HAP-1 (cell line): ENCODE data around the gene TCERG1.

Experiments
- DNase-seq, 2 experiments: peaks; one replicate each; pipeline ENCODE4 v3.0.0-alpha.2; 2016 to 2020; ENCODE audit warnings: low spot score in 2 of 2
- H3K27me3 ChIP-seq: fragments of 250-450 bp; sonication (Bioruptor Pico); 2 replicates; pipeline ENCODE4 v1.5.1; 2020; ENCODE audit warnings: low read depth, mild to moderate bottlenecking, moderate library complexity
- H3K36me3 ChIP-seq: fragments of 250-450 bp; sonication (Bioruptor Pico); replicated peaks from 2 replicates; pipeline ENCODE4 v1.5.1; 2020; ENCODE audit warnings: mild to moderate bottlenecking
- H3K4me1 ChIP-seq: fragments of 250-450 bp; sonication (Bioruptor Pico); 2 replicates; pipeline ENCODE4 v1.5.1; 2020; ENCODE audit warnings: mild to moderate bottlenecking
- H3K4me3 ChIP-seq: fragments of 250-450 bp; sonication (Bioruptor Pico); 2 replicates; pipeline ENCODE4 v1.5.1; 2020; ENCODE audit warnings: mild to moderate bottlenecking, moderate library complexity
- H3K9me3 ChIP-seq: fragments of 250-450 bp; sonication (Bioruptor Pico); 2 replicates; pipeline ENCODE4 v1.5.1; 2020; ENCODE audit warnings: mild to moderate bottlenecking, moderate library complexity
- in situ Hi-C: fragments of 300-500 bp; cut with MboI; formaldehyde crosslinking; loops from 3 replicates; pipeline ENCODE4 v1.14.3; 2020; ENCODE audit warnings: low sequenced_read_pairs, inconsistent platforms, mixed read lengths

Gene TCERG1

GRCh38 chr5:146446861-146447733 lies at the start of gene TCERG1:
Gene TCERG1, plus strand, starts transcription at chr5:146447333. Its CDS starts 17 bp downstream, at chr5:146447350.
- Histone ChIP-seq H3K27me3 (no peaks in the 10 kb centered on the region), H3K36me3 (peaks cover 6% of the 10 kb centered on the region), H3K9me3 (no peaks in the 10 kb centered on the region), H3K4me1 (peaks cover 23% of the 10 kb centered on the region), H3K4me3 (peak within 1 kb of the TSS; percentile 95)
- in situ Hi-C loops: no loop called here
- peak; percentile 98 to 99 for DNase-seq

GRCh38 chr5:146398826-146399225 lies 48.3 kb upstream of the TCERG1 start:
- no peak for DNase-seq
- Histone ChIP-seq H3K4me1 (no peaks in the 10 kb centered on the region), H3K9me3 (no peaks in the 10 kb centered on the region), H3K4me3 (no peak overlapping the region), H3K27me3 (peaks cover 8% of the 10 kb centered on the region), H3K36me3 (no peaks in the 10 kb centered on the region)
- in situ Hi-C loops: no loop called here

- Histone ChIP-seq H3K9me3 (no peaks in the 10 kb centered on the region), H3K27me3 (peaks cover 8% of the 10 kb centered on the region), H3K4me3 (no peak overlapping the region), H3K4me1 (no peaks in the 10 kb centered on the region), H3K36me3 (no peaks in the 10 kb centered on the region)
- in situ Hi-C loops: no loop called here
- DNase-seq: no peak
Observed at GRCh38 chr5:146399481-146399880, 47.7 kb upstream of the TCERG1 start.

DNA sequence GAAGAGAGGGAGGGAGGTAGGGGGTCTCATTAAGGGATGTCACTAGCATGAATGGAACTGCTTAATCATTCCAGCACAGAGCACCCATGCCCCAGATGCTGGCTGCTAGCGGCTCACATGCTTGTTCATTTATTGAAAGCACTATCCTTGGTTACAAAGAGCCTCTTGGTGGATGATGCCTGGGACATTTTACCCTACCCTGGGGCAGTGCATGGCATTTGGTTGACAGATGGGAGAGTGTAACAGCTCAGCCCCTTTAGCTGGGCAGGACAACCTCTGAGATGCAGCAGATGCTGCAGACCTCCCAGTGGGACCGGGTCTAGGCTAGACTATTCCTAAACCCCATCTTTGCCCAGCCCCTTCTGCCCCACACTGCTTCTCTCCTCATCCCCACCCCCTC lies 46.9 kb upstream of the TCERG1 start:
- Histone ChIP-seq H3K9me3 (no peaks in the 10 kb centered on the region), H3K27me3 (peaks cover 8% of the 10 kb centered on the region), H3K4me1 (no peaks in the 10 kb centered on the region), H3K4me3 (no peak overlapping the region), H3K36me3 (no peaks in the 10 kb centered on the region)
- DNase-seq: no peak
- in situ Hi-C loops: no loop called here

GRCh38 chr5:146401021-146401420 lies 46.1 kb upstream of the TCERG1 start:
- Histone ChIP-seq H3K4me3 (no peak overlapping the region), H3K27me3 (peaks cover 8% of the 10 kb centered on the region), H3K9me3 (no peaks in the 10 kb centered on the region), H3K36me3 (no peaks in the 10 kb centered on the region), H3K4me1 (no peaks in the 10 kb centered on the region)
- in situ Hi-C loops: no loop called here
- DNase-seq: no peak

GRCh38 chr5:146402949-146403348 lies 44.2 kb upstream of the TCERG1 start:
- in situ Hi-C loops: no loop called here
- Histone ChIP-seq H3K27me3 (peaks cover 8% of the 10 kb centered on the region), H3K9me3 (no peaks in the 10 kb centered on the region), H3K4me3 (no peak overlapping the region), H3K36me3 (no peaks in the 10 kb centered on the region), H3K4me1 (no peaks in the 10 kb centered on the region)
- no peak for DNase-seq

- in situ Hi-C loops: no loop called here
Observed at GRCh38 chr5:146409054-146409671, 38.0 kb upstream of the TCERG1 start.

DNA sequence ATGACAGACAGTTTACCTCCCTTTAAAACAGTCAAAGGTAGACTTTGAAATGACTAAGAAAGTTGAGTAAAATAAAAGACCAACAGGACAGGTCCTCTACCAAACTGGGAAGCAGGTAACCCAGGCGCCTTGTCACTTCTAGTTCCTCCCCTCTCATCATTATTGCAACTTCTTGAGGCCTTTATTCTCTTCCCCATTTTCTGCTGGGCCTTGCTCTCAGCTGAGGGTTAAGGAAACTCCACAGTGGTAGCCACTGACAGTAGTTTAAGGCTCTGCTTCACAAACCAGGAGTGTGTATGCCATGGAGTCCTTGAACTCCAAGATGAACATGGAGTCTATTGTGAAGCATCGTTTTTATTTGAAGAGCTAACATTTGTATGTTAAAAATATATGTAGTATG lies 36.9 kb upstream of the TCERG1 start:
- Histone ChIP-seq H3K36me3 (no peaks in the 10 kb centered on the region), H3K4me3 (no peak overlapping the region), H3K9me3 (no peaks in the 10 kb centered on the region), H3K27me3 (peaks cover 9% of the 10 kb centered on the region), H3K4me1 (no peaks in the 10 kb centered on the region)
- in situ Hi-C loops: no loop called here
- no peak for DNase-seq

More at GRCh38 chr5:146409054-146409671, 38.0 kb upstream of the TCERG1 start:
- peaks cover 7% of the 10 kb centered on the region; the same call in 1 of the 2 replicates for H3K27me3 ChIP-seq
- H3K4me1 ChIP-seq: no peaks in the 10 kb centered on the region
- DNase-seq: no peak
- H3K4me3 ChIP-seq: no peak overlapping the region
- no peaks in the 10 kb centered on the region for H3K9me3 ChIP-seq
- H3K36me3 ChIP-seq: no peaks in the 10 kb centered on the region

GRCh38 chr5:146419696-146420095 lies 27.4 kb upstream of the TCERG1 start:
- Histone ChIP-seq H3K4me1 (no peaks in the 10 kb centered on the region), H3K9me3 (no peaks in the 10 kb centered on the region), H3K36me3 (no peaks in the 10 kb centered on the region), H3K27me3 (peaks cover 15% of the 10 kb centered on the region), H3K4me3 (no peak overlapping the region)
- in situ Hi-C loops: no loop called here
- no peak for DNase-seq

GRCh38 chr5:146425023-146425422 lies 22.1 kb upstream of the TCERG1 start:
- in situ Hi-C loops: no loop called here
- no peak for DNase-seq

DNA sequence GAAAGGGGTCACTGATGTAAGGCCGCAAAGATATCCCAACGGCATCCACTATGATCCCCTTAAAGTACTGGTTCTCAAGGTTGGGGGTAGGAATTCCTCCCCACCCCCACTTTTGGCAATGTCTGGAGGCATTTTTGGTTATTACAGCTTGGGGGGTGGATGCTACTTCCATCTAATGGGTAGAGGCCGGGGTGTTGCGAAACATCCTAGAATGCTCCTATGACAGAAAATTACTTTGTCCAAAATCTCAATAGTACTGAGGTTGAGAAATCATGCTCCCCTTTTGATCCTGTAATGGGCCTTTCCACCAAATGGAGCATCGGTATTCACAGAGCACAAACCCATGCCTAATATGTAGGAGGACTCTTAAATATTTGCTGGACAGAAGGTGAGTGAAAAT lies 20.8 kb upstream of the TCERG1 start:
- H3K4me1 ChIP-seq: no peaks in the 10 kb centered on the region
- no peak overlapping the region for H3K4me3 ChIP-seq
- in situ Hi-C loops: no loop called here
- peaks cover 18% of the 10 kb centered on the region for H3K27me3 ChIP-seq
- no peak for DNase-seq
- no peaks in the 10 kb centered on the region for H3K36me3 ChIP-seq
- H3K9me3 ChIP-seq: no peaks in the 10 kb centered on the region

More at GRCh38 chr5:146425023-146425422, 22.1 kb upstream of the TCERG1 start:
- peaks cover 14% of the 10 kb centered on the region for H3K27me3 ChIP-seq
- no peaks in the 10 kb centered on the region for H3K9me3 ChIP-seq
- H3K4me3 ChIP-seq: no peak overlapping the region
- H3K4me1 ChIP-seq: no peaks in the 10 kb centered on the region
- H3K36me3 ChIP-seq: no peaks in the 10 kb centered on the region

GRCh38 chr5:146426853-146427618 lies 20.1 kb upstream of the TCERG1 start:
- in situ Hi-C loops: no loop called here
- Histone ChIP-seq H3K9me3 (no peaks in the 10 kb centered on the region), H3K4me3 (no peak overlapping the region), H3K36me3 (no peaks in the 10 kb centered on the region), H3K27me3 (peaks cover 14% of the 10 kb centered on the region), H3K4me1 (no peaks in the 10 kb centered on the region)
- DNase-seq: peak in 1 of 2 experiments; percentile 56

DNA sequence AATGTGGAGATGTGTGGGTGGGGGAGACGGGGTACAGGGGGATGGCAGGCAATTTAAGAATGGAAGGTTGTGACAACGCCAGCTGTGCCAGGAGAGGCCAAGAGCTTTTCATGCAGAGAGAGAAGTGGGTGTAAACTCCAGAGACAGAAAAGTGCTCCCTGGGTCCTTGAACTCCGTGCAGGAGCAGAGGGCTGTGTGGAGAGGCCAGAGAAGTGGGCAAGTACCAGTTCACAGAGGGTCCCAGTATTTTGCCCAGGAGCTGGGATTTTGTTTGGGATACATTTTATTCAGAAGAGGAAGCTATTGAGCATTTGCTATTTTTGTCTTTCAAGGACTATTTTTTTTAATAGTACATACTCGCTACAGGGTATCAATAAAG lies 19.5 kb upstream of the TCERG1 start:
- Histone ChIP-seq H3K4me1 (no peaks in the 10 kb centered on the region), H3K9me3 (no peaks in the 10 kb centered on the region), H3K4me3 (no peak overlapping the region), H3K27me3 (peaks cover 13% of the 10 kb centered on the region), H3K36me3 (no peaks in the 10 kb centered on the region)
- DNase-seq: no peak
- in situ Hi-C loops: no loop called here

DNA sequence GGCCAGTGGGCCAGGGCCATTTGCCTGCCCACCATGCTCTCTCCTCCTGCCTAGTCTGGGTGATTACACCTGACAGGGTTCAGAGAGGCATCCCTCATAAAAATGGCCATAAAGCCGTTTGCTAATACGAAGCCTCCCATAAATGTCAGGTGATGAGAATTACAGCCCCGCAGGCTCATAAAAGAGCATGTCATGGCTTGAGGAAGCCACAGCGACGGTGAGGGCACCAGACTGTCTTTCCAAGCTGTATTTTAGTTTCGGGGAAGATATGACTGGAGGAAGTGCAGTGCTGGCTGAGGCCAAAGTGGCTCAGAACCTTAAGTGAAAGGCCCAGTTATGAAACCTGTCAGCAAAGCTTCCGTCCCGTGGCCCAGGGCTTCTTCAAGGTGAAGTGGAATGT lies 18.5 kb upstream of the TCERG1 start:
- in situ Hi-C loops: no loop called here
- no peaks in the 10 kb centered on the region for H3K4me1 ChIP-seq
- no peak overlapping the region for H3K4me3 ChIP-seq
- DNase-seq: no peak
- H3K36me3 ChIP-seq: no peaks in the 10 kb centered on the region
- H3K27me3 ChIP-seq: peaks cover 16% of the 10 kb centered on the region
- H3K9me3 ChIP-seq: no peaks in the 10 kb centered on the region
